PC-9 (cell line): ENCODE results near the gene SMARCD1.

ENCODE experiments used
- CTCF ChIP-seq: fragments of 200-600 bp; sonication (generic); conservative IDR thresholded peaks from 2 replicates; pipeline ENCODE4 v1.6.1; 2017; ENCODE audit warnings: mixed run types, antibody characterized with exemption, mild to moderate bottlenecking, moderate library complexity
- EZH2 ChIP-seq: fragments of 200-600 bp; sonication (generic); IDR thresholded peaks from 2 replicates; pipeline ENCODE4 v1.8.0; 2017; ENCODE audit warnings: antibody characterized with exemption, low read depth

- TF ChIP-seq CTCF (no peak), EZH2 (no peak)
Measured at GRCh38 chr12:50049254-50050118, 35.7 kb upstream of the SMARCD1 start.
